ENCODE results near the gene PTCD3. TPM values are rescaled to one million over a fixed set of nuclear protein-coding genes. Genes with fewer than 3 reads are reported as not detected.

The PTCD3 gene
- total RNA-seq, 2 donors from 2014 or later = 184 to 191 TPM

DNA sequence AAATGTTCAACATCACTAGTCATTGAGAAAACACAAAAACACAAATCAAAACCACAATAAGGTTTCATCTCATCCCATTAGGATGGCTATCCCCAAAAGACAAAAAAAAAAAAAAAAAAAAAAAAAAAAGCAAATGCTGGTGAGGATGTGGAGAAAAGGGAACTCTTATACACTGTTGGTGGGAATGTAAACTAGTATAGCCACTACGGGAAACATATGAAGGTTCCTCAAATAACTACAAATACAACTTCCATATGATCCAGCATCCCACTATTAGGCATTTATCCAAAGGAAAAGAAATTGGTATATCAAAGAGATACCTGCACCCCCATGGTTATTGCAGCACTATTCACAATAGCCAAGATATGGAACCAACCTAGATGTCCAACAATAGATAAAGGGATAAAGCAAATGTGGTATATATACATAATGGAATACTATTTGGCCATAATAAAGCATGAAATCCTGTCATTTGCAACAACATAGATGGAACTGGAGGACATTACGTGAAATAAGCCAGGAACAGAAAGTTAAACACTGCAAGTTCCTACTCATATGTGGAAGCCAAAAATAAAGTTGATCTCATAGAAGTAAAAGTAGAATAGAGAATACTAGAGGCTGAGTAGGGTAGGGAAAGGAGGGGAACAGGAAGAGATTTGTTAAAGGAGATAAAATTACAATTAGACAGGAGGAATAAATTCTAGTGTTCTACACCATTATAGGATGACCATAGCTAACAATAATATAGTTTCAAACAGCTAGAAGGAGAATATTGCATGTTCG lies 8.7 kb upstream of the PTCD3 start:
- peaks cover 59% of the 10 kb centered on the region for H3K36me3 Mint-ChIP-seq (ENCODE audit: low read depth)
- H3K9me3 Mint-ChIP-seq = no peaks in the 10 kb centered on the region
- H3K4me3 ChIP-seq (ENCODE audit: low read length) = no peak overlapping the region
- H3K27ac Mint-ChIP-seq = no peak overlapping the region
- H3K4me3 Mint-ChIP-seq = no peak overlapping the region
- H3K4me1 Mint-ChIP-seq = no peaks in the 10 kb centered on the region
- peaks cover 89% of the 10 kb centered on the region for H3K36me3 ChIP-seq (ENCODE audit: control insufficient read depth, insufficient read depth, low read length)
- H3K27ac ChIP-seq (ENCODE audit: low read depth, low read length) = no peak overlapping the region
- no peak for DNase-seq
- 88 to 97% methylated on average over 1 of the region's 3 CpGs for WGBS, 2 experiments (ENCODE audit: insufficient coverage in 1 of 2, insufficient read length in 1 of 2)
- no peaks in the 10 kb centered on the region for H3K27me3 ChIP-seq (ENCODE audit: control insufficient read depth, insufficient read depth, low read length, poor library complexity, severe bottlenecking)
- H3K4me1 ChIP-seq (ENCODE audit: control insufficient read depth, insufficient read depth, low read length) = no peaks in the 10 kb centered on the region
- H3K9me3 ChIP-seq (ENCODE audit: control insufficient read depth, low read length) = no peaks in the 10 kb centered on the region
- no peak overlapping the region for H3K9ac ChIP-seq (ENCODE audit: extremely low read depth, low read length, poor library complexity, severe bottlenecking)
- no peaks in the 10 kb centered on the region for H3K27me3 Mint-ChIP-seq (ENCODE audit: insufficient read depth)
- TF ChIP-seq, protein P1, sequence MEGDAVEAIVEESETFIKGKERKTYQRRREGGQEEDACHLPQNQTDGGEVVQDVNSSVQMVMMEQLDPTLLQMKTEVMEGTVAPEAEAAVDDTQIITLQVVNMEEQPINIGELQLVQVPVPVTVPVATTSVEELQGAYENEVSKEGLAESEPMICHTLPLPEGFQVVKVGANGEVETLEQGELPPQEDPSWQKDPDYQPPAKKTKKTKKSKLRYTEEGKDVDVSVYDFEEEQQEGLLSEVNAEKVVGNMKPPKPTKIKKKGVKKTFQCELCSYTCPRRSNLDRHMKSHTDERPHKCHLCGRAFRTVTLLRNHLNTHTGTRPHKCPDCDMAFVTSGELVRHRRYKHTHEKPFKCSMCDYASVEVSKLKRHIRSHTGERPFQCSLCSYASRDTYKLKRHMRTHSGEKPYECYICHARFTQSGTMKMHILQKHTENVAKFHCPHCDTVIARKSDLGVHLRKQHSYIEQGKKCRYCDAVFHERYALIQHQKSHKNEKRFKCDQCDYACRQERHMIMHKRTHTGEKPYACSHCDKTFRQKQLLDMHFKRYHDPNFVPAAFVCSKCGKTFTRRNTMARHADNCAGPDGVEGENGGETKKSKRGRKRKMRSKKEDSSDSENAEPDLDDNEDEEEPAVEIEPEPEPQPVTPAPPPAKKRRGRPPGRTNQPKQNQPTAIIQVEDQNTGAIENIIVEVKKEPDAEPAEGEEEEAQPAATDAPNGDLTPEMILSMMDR (conservative IDR thresholded peaks at IDR 0.05) = no peak

DNA sequence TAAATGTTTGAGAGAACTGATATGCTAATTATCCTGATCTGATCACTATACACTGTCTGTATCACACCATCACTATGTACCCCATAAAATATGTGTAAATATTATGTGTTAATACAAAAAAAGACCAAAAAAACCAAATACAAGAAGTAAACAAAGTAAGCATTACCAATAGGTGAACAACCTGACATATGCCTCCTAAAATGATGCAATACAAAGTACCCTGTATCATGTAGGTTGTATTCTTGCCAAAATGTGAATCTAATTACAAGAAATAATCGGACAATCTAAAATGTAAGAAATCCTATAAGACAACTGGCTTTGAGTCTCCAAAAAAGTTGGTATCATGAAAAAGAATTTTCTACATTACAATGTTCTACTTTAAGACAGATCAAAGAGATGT lies 8.1 kb upstream of the PTCD3 start:
- no peak overlapping the region for H3K9ac ChIP-seq (ENCODE audit: extremely low read depth, low read length, poor library complexity, severe bottlenecking)
- Mint-ChIP-seq H3K9me3 (no peaks in the 10 kb centered on the region), H3K4me3 (no peak overlapping the region), H3K27me3 (ENCODE audit: insufficient read depth) (no peaks in the 10 kb centered on the region), H3K36me3 (ENCODE audit: low read depth) (peaks cover 65% of the 10 kb centered on the region), H3K27ac (no peak overlapping the region), H3K4me1 (no peaks in the 10 kb centered on the region)
- TF ChIP-seq, protein P1 (conservative IDR thresholded peaks at IDR 0.05) = no peak
- H3K27me3 ChIP-seq (ENCODE audit: control insufficient read depth, insufficient read depth, low read length, poor library complexity, severe bottlenecking) = no peaks in the 10 kb centered on the region
- no peaks in the 10 kb centered on the region for H3K9me3 ChIP-seq (ENCODE audit: control insufficient read depth, low read length)
- no peak overlapping the region for H3K27ac ChIP-seq (ENCODE audit: low read depth, low read length)
- DNase-seq = no peak
- 100% methylated on average over 1 of the region's 1 CpG; no CpG with 5 or more reads in 1 of the 2 experiments for WGBS, 2 experiments (ENCODE audit: insufficient coverage in 1 of 2, insufficient read length in 1 of 2)
- peaks cover 90% of the 10 kb centered on the region for H3K36me3 ChIP-seq (ENCODE audit: control insufficient read depth, insufficient read depth, low read length)
- H3K4me1 ChIP-seq (ENCODE audit: control insufficient read depth, insufficient read depth, low read length) = no peaks in the 10 kb centered on the region
- no peak overlapping the region for H3K4me3 ChIP-seq (ENCODE audit: low read length)

DNA sequence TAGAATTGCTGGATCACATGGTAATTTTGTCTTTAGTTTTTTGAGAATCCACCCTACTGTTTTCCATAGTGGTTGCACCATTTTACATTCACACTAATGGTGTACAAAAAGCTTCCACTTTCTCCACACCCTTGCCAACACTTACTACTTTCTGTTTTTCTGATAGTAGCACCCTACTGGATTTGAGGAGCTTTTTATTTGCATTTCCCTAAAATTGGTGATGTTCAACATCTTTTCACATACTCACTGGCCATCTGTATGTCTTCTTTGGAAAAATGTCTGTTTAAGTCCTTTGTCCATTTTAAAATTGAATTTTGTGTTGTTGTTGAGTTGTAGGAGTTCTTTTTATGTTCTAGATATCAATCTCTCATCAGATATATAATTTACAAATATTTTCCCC lies 3.9 kb upstream of the PTCD3 start:
- H3K27ac Mint-ChIP-seq = no peak overlapping the region
- Histone ChIP-seq H3K4me3 (ENCODE audit: low read length) (no peak overlapping the region), H3K4me1 (ENCODE audit: control insufficient read depth, insufficient read depth, low read length) (no peaks in the 10 kb centered on the region), H3K27ac (ENCODE audit: low read depth, low read length) (no peak overlapping the region), H3K36me3 (ENCODE audit: control insufficient read depth, insufficient read depth, low read length) (peaks cover 67% of the 10 kb centered on the region), H3K9ac (ENCODE audit: extremely low read depth, low read length, poor library complexity, severe bottlenecking) (no peak overlapping the region), H3K9me3 (ENCODE audit: control insufficient read depth, low read length) (no peaks in the 10 kb centered on the region), H3K27me3 (ENCODE audit: control insufficient read depth, insufficient read depth, low read length, poor library complexity, severe bottlenecking) (no peaks in the 10 kb centered on the region)
- TF ChIP-seq, protein P1 (conservative IDR thresholded peaks at IDR 0.05) = no peak
- no peaks in the 10 kb centered on the region for H3K27me3 Mint-ChIP-seq (ENCODE audit: insufficient read depth)
- no peaks in the 10 kb centered on the region for H3K9me3 Mint-ChIP-seq
- H3K4me3 Mint-ChIP-seq = no peak overlapping the region
- peaks cover 13% of the 10 kb centered on the region for H3K4me1 Mint-ChIP-seq
- DNase-seq = no peak
- H3K36me3 Mint-ChIP-seq (ENCODE audit: low read depth) = peaks cover 46% of the 10 kb centered on the region
